SK-N-SH treated with all-trans-retinoic acid at 6 μM for 48 hours (cell line): ENCODE measurements around the gene RAMAC.

Experiments
- ATAC-seq: fragments of 200-7000 bp; cut with Tn5 transposase; 3 replicates; pipeline ENCODE4 v1.9.1; 2020; ENCODE audit warnings: mild to moderate bottlenecking, moderate library complexity
- ARNTL ChIP-seq: fragments of 450-650 bp; formaldehyde crosslinking; IDR thresholded peaks from 2 replicates; pipeline ENCODE4 v1.5.0; 2020; ENCODE audit warnings: low read depth, mild to moderate bottlenecking, moderate library complexity, borderline replicate concordance
- BACH2 ChIP-seq: fragments of 250-450 bp; sonication (Bioruptor Pico); IDR thresholded peaks from 2 replicates; pipeline ENCODE4 v1.9.0; 2021; ENCODE audit warnings: mild to moderate bottlenecking, borderline replicate concordance
- CREB5 ChIP-seq: fragments of 250-450 bp; sonication (Bioruptor Pico); IDR thresholded peaks from 2 replicates; pipeline ENCODE4 v1.5.1; 2020; ENCODE audit warnings: low read depth, mild to moderate bottlenecking, moderate library complexity
- CSDC2 ChIP-seq: fragments of 250-450 bp; sonication (Bioruptor Pico); IDR thresholded peaks from 2 replicates; pipeline ENCODE4 v1.5.0; 2020; ENCODE audit warnings: mild to moderate bottlenecking, moderate library complexity
- CSRNP3 ChIP-seq: fragments of 250-450 bp; sonication (Bioruptor Pico); IDR thresholded peaks from 2 replicates; pipeline ENCODE4 v1.5.1; 2021; ENCODE audit warnings: mild to moderate bottlenecking, moderate library complexity
- GLIS3 ChIP-seq: fragments of 250-450 bp; sonication (Bioruptor Pico); IDR thresholded peaks from 2 replicates; pipeline ENCODE4 v1.5.0; 2020; ENCODE audit warnings: mild to moderate bottlenecking, moderate library complexity
- ISL1 ChIP-seq: fragments of 250-450 bp; sonication (Bioruptor Pico); IDR thresholded peaks from 2 replicates; pipeline ENCODE4 v2.1.2; 2022; ENCODE audit warnings: mild to moderate bottlenecking, moderate library complexity
- OSR1 ChIP-seq: fragments of 250-450 bp; sonication (Bioruptor Pico); IDR thresholded peaks from 2 replicates; pipeline ENCODE4 v1.8.0; 2022; ENCODE audit warnings: moderate library complexity, mild to moderate bottlenecking, inconsistent platforms
- PATZ1 ChIP-seq: fragments of 250-450 bp; sonication (Bioruptor Pico); IDR thresholded peaks from 2 replicates; pipeline ENCODE4 v1.8.0; 2020; ENCODE audit warnings: mild to moderate bottlenecking, moderate library complexity, borderline replicate concordance
- POU6F1 ChIP-seq: fragments of 250-450 bp; sonication (Bioruptor Pico); IDR thresholded peaks from 2 replicates; pipeline ENCODE4 v1.8.0; 2021; ENCODE audit warnings: low read depth, mild to moderate bottlenecking, moderate library complexity, borderline replicate concordance
- PPARA ChIP-seq: fragments of 250-450 bp; sonication (Bioruptor Pico); IDR thresholded peaks from 2 replicates; pipeline ENCODE4 v1.5.0; 2020; ENCODE audit warnings: mild to moderate bottlenecking, borderline replicate concordance
- SNAI2 ChIP-seq: fragments of 250-450 bp; sonication (Bioruptor Pico); IDR thresholded peaks from 2 replicates; pipeline ENCODE4 v1.5.0; 2020; ENCODE audit warnings: mild to moderate bottlenecking, moderate library complexity
- TCF4 ChIP-seq: fragments of 250-450 bp; sonication (Bioruptor Pico); IDR thresholded peaks from 2 replicates; pipeline ENCODE4 v1.8.0; 2021; ENCODE audit warnings: mild to moderate bottlenecking, moderate library complexity, borderline replicate concordance
- TOX ChIP-seq: fragments of 250-450 bp; sonication (Bioruptor Pico); IDR thresholded peaks from 2 replicates; pipeline ENCODE4 v1.8.0; 2021; ENCODE audit warnings: mild to moderate bottlenecking, moderate library complexity, borderline replicate concordance
- TSHZ2 ChIP-seq: fragments of 250-450 bp; sonication (Bioruptor Pico); IDR thresholded peaks from 2 replicates; pipeline ENCODE4 v1.5.0; 2020; ENCODE audit warnings: mild to moderate bottlenecking, moderate library complexity
- ZC3H10 ChIP-seq: fragments of 250-450 bp; sonication (Bioruptor Pico); IDR thresholded peaks from 2 replicates; pipeline ENCODE4 v1.5.1; 2021; ENCODE audit warnings: mild to moderate bottlenecking, moderate library complexity
- ZFP3 ChIP-seq: fragments of 250-450 bp; sonication (Bioruptor Pico); IDR thresholded peaks from 2 replicates; pipeline ENCODE4 v1.5.0; 2020; ENCODE audit warnings: mild to moderate bottlenecking, moderate library complexity
- ZFP30 ChIP-seq: fragments of 450-650 bp; formaldehyde crosslinking; IDR thresholded peaks from 2 replicates; pipeline ENCODE4 v1.5.0; 2022; ENCODE audit warnings: mild to moderate bottlenecking, moderate library complexity
- ZNF565 ChIP-seq: fragments of 450-650 bp; formaldehyde crosslinking; conservative IDR thresholded peaks from 2 replicates; pipeline ENCODE4 v1.5.0; 2020; ENCODE audit warnings: low read depth, mild to moderate bottlenecking, moderate library complexity
- ZNF70 ChIP-seq: fragments of 450-650 bp; formaldehyde crosslinking; IDR thresholded peaks from 2 replicates; pipeline ENCODE4 v1.5.0; 2020; ENCODE audit warnings: mild to moderate bottlenecking, moderate library complexity
- ZNF8 ChIP-seq: fragments of 450-650 bp; formaldehyde crosslinking; IDR thresholded peaks from 2 replicates; pipeline ENCODE4 v1.5.0; 2020; ENCODE audit warnings: mild to moderate bottlenecking, moderate library complexity

The RAMAC gene

GRCh38 chr15:82946155-82946701 is 39.8 kb upstream of the RAMAC start:
- no peak for TF ChIP-seq ZNF8 (CRISPR knock-in tag)
- TF ChIP-seq CSDC2 (CRISPR knock-in tag) = no peak
- no peak for TF ChIP-seq ISL1 (CRISPR knock-in tag)
- TF ChIP-seq ZC3H10 (CRISPR knock-in tag) = no peak
- TF ChIP-seq ZFP3 (CRISPR knock-in tag) = no peak
- no peak for TF ChIP-seq PPARA (CRISPR knock-in tag)
- no peak for TF ChIP-seq ZFP30 (CRISPR knock-in tag)
- no peak for TF ChIP-seq POU6F1 (CRISPR knock-in tag)
- TF ChIP-seq OSR1 = no peak
- TF ChIP-seq TCF4 (CRISPR knock-in tag) = no peak
- no peak for TF ChIP-seq ZNF70 (CRISPR knock-in tag)
- TF ChIP-seq CSRNP3 (CRISPR knock-in tag) = no peak
- no peak for TF ChIP-seq GLIS3 (CRISPR knock-in tag)
- TF ChIP-seq CREB5 (CRISPR knock-in tag) = no peak
- no peak for TF ChIP-seq PATZ1 (CRISPR knock-in tag)
- no peak for TF ChIP-seq ARNTL (CRISPR knock-in tag)
- TF ChIP-seq TOX (CRISPR knock-in tag) = no peak
- TF ChIP-seq BACH2 = no peak
- no peak for TF ChIP-seq SNAI2 (CRISPR knock-in tag)
- TF ChIP-seq TSHZ2 (CRISPR knock-in tag) = no peak
- no peak for ATAC-seq

- ATAC-seq = no peak
- TF ChIP-seq ISL1 (CRISPR knock-in tag) (no peak), CREB5 (CRISPR knock-in tag) (no peak), ZNF8 (CRISPR knock-in tag) (no peak), CSDC2 (CRISPR knock-in tag) (no peak), ZNF70 (CRISPR knock-in tag) (no peak), ZNF565 (no peak), TSHZ2 (CRISPR knock-in tag) (no peak), PATZ1 (CRISPR knock-in tag) (no peak), TCF4 (CRISPR knock-in tag) (no peak), PPARA (CRISPR knock-in tag) (no peak), TOX (CRISPR knock-in tag) (no peak), POU6F1 (CRISPR knock-in tag) (no peak)
These were observed 35.7 kb upstream of the RAMAC start for GRCh38 chr15:82950295-82950694.
